Chondrocyte (in vitro differentiated cells): Measurements from ENCODE around the gene FABP3. TPM values are rescaled to one million over a fixed set of nuclear protein-coding genes. Genes with fewer than 3 reads are reported as not detected.

Source experiments
- DNase-seq: peaks from one replicate; pipeline ENCODE4 v3.0.0; 2021; ENCODE audit warnings: mixed read lengths, low spot score
- H3K27ac Mint-ChIP-seq: one replicate; pipeline ENCODE4 v1.8.0; 2021; ENCODE audit warnings: mild to moderate bottlenecking, moderate library complexity, mixed read lengths; ENCODE audit not compliant: unreplicated experiment
- H3K27me3 Mint-ChIP-seq: 2 replicates; pipeline ENCODE4 v1.8.0; 2021; ENCODE audit warnings: low read depth, mixed read lengths
- H3K36me3 Mint-ChIP-seq: 2 replicates; pipeline ENCODE4 v1.8.0; 2021; ENCODE audit warnings: low read depth, mixed read lengths
- H3K4me1 Mint-ChIP-seq: 2 replicates; pipeline ENCODE4 v1.8.0; 2021; ENCODE audit warnings: low read depth, mild to moderate bottlenecking, mixed read lengths
- H3K4me3 Mint-ChIP-seq: one replicate; pipeline ENCODE4 v1.8.0; 2021; ENCODE audit warnings: mild to moderate bottlenecking, moderate library complexity, mixed read lengths; ENCODE audit not compliant: unreplicated experiment
- H3K9me3 Mint-ChIP-seq: 2 replicates; pipeline ENCODE4 v1.8.0; 2021; ENCODE audit warnings: low read depth, mixed read lengths
- CTCF ChIP-seq: fragments of 200-600 bp; sonication (generic); IDR thresholded peaks from 2 replicates; pipeline ENCODE4 v1.5.0; 2021; ENCODE audit warnings: antibody characterized with exemption, mild to moderate bottlenecking, moderate library complexity
- total RNA-seq: library from RNA; stranded (reverse); gene quantifications from 3 replicates; pipeline ENCODE4 v1.2.1, GENCODE V29; 2021

The FABP3 gene
- total RNA-seq, 1 donor from 2014 or later, result 81.4 TPM

GRCh38 chr1:31327381-31327780 is 45.5 kb downstream of the FABP3 start:
- TF ChIP-seq CTCF, result no peak
- DNase-seq, result no peak
- Mint-ChIP-seq H3K4me1 (no peaks in the 10 kb centered on the region), H3K4me3 (no peak overlapping the region), H3K27ac (no peak overlapping the region), H3K27me3 (no peaks in the 10 kb centered on the region), H3K9me3 (no peaks in the 10 kb centered on the region), H3K36me3 (peaks cover 4% of the 10 kb centered on the region)

DNA sequence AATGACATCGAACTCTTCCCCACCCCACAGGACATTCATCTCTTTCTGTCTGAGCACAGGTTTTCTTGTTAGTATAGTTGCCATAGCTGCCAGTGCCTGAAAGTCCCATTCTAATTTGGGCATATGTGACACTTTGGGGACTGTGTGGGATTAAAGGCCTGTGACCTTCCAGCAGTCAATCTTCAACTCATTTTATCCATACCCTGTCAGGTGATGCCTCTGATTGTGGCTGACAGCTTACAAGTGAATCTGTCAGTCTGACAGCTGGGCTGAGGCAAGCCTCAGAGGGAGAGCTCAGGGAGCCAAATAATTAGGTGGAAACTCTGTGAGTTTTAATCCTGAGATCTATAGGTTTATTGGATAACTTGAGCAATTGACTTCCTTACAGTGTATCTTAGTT is 46.4 kb downstream of the FABP3 start:
- Mint-ChIP-seq H3K4me3 (no peak overlapping the region), H3K4me1 (no peaks in the 10 kb centered on the region), H3K9me3 (no peaks in the 10 kb centered on the region), H3K36me3 (peaks cover 4% of the 10 kb centered on the region), H3K27ac (no peak overlapping the region), H3K27me3 (no peaks in the 10 kb centered on the region)
- DNase-seq, result no peak
- TF ChIP-seq CTCF, result no peak

- Mint-ChIP-seq H3K36me3 (peaks cover 13% of the 10 kb centered on the region), H3K27me3 (no peaks in the 10 kb centered on the region), H3K27ac (no peak overlapping the region), H3K4me3 (no peak overlapping the region), H3K9me3 (no peaks in the 10 kb centered on the region), H3K4me1 (no peaks in the 10 kb centered on the region)
- TF ChIP-seq CTCF, result no peak
- DNase-seq, result no peak
Observed at GRCh38 chr1:31324992-31325391, 47.9 kb downstream of the FABP3 start.

DNA sequence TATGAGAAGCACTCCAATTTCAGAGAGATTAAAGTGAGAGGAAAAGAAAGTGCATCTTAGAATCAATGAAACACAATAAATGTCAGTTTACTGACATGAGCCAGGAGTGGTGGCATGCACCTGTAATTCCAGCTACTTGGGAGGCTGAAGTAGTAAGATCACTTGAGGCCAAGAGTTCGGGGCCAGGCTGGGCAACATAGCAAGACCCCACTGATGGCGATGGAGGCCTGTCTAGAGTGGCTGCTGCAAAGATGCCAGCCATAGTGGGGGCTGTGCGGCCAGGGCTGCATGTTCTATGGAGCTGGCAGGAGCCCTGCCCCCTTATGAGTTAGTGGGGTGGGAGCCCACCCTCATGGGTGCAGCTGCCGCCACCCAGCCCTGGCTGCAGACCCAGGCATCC is 48.8 kb downstream of the FABP3 start:
- H3K9me3 Mint-ChIP-seq, result no peaks in the 10 kb centered on the region
- no peaks in the 10 kb centered on the region for H3K4me1 Mint-ChIP-seq
- no peak overlapping the region for H3K4me3 Mint-ChIP-seq
- H3K27ac Mint-ChIP-seq, result no peak overlapping the region
- no peaks in the 10 kb centered on the region for H3K27me3 Mint-ChIP-seq
- no peak for TF ChIP-seq CTCF
- H3K36me3 Mint-ChIP-seq, result peaks cover 19% of the 10 kb centered on the region
- DNase-seq, result no peak

DNA sequence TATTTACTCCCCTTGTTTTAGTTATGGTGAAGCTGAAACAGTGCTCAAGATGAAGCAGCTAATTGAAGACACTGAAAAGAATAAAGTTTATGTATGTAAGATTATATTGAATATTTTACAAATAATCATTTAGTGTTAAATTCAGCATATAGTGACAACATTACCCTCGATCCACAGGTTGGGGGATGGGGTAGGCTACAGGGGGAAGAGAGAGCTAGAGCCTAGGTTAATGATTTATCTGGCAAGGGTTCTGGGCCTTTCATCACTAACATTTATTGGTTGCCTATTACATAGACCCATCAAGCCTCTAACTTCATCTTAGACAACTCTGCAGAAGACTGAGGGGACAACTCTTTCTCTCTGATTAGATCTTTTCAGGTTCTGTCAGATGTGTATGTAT is 54.7 kb downstream of the FABP3 start:
- Mint-ChIP-seq H3K36me3 (peaks cover 35% of the 10 kb centered on the region), H3K4me3 (no peak overlapping the region), H3K4me1 (no peaks in the 10 kb centered on the region), H3K9me3 (no peaks in the 10 kb centered on the region), H3K27ac (no peak overlapping the region), H3K27me3 (no peaks in the 10 kb centered on the region)
- no peak for DNase-seq
- no peak for TF ChIP-seq CTCF
